GM19395 (cell line): ENCODE measurements around the gene SLC8A1.

Experiments used
- ATAC-seq: cut with Tn5 transposase; IDR thresholded peaks from one replicate; pipeline ENCODE4 v1.9.1; 2021; ENCODE audit warnings: mild to moderate bottlenecking, moderate library complexity; ENCODE audit not compliant: unreplicated experiment

The SLC8A1 gene

GRCh38 chr2:40358783-40359182 lies 93.1 kb downstream of the SLC8A1 start:
- no peak for ATAC-seq

DNA sequence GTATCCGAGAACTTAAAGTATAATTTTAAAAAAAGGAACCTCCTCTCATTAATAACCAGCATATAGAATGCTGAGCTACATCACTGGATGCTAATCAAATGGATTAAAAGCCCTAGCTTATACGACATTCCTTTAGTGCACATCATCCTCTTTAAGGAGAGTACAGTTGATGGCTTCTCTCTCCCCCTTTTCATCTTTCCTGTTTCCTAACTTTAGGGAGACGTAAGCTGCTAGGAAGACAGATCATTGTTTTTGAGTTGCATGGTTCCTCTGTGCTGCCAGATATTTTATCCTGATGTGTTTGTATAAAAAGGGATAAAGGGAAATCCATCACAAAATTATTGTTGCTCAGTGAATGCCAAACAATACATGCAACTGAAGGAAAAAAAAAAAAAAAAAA lies 94.2 kb downstream of the SLC8A1 start:
- ATAC-seq: no peak

- no peak for ATAC-seq
These were observed 96.4 kb downstream of the SLC8A1 start for GRCh38 chr2:40355451-40355850.

DNA sequence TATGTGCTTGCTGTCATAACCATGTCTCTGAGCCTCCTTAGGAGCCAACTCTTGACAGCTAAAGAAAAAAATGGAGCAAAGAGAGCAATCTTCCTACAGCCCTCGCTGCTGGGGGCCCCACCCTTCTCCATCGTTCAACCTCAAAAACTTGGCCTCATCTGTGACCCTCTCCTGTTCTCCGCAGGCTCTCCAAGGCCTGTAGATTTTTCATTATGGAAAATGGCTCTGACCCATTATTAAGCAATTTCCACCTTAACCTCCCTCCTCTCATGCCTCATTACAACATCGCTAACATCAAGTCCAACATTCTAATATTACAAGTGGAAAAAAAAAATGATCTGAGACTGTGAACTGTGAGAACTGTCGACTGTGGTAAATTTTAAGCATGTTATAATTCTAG lies 98.7 kb downstream of the SLC8A1 start:
- no peak for ATAC-seq

DNA sequence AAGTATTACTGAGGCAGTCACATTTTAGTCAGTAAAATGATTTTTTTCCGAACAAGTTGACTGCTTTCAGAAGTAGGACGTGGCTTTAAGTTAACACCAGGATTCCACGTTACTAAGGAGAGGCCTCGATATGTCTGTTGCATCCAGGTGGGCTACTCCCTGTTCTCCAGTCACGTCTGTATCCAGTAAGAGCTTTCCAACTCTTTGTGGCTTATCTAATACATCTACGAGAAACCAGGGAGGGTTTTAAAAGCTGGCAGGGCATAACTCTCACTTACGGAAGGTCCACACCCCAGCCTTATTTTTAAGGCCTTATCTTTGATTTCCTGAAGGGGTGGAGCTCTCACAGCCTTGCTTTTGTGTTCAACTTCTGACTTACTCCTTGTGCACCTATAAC lies 99.2 kb downstream of the SLC8A1 start:
- no peak for ATAC-seq

DNA sequence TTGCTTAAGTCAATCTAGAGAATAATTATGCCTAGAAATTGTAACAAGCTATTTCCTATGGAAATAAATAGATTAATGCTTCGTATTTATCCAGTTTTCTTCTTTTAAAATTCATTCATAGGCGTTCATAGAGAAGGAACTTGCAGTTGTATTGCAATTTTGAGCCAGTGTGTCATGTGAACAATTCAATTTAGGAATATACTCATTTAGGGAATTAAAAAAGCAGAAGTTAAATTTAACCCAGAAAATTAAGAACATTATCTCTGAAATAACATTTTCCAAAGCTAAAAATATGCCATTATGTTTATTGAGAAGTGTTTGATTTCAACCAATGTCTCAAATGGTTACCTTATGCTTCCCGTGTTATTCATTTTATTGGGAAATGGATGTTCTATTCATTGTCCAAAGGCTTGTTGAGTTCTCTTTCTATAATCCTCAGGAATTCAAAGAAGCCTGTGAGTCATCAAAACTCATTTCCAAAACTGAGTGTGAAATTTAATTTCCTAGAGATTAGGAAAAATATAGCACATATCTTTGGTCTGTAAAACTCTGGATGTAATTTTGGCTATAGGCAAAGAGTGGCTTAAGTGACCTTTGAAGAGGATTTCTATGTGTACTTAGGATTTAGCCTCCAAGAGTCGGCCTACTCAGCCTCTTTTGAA lies 99.7 kb downstream of the SLC8A1 start:
- no peak for ATAC-seq

DNA sequence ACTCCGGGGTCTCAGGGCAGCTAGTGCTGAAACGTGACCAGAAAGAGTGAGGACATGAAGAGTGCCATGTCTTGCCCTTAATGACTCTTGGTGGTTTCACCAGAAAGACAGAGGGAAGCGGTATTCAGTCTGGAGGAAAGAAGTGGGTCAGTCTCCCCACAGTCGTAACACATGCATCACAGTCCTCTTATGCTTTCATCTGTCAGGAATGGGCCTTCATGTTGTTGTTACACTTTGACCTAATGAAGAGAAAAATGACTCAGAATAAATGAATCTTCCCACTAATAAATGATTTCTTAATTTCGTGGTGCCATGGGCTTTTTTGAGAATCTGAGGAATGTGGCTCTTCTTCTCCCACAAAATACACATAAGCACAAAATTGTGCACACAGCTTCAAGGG lies 103.2 kb downstream of the SLC8A1 start:
- ATAC-seq: no peak

GRCh38 chr2:40348038-40348437 lies 103.9 kb downstream of the SLC8A1 start:
- no peak for ATAC-seq

DNA sequence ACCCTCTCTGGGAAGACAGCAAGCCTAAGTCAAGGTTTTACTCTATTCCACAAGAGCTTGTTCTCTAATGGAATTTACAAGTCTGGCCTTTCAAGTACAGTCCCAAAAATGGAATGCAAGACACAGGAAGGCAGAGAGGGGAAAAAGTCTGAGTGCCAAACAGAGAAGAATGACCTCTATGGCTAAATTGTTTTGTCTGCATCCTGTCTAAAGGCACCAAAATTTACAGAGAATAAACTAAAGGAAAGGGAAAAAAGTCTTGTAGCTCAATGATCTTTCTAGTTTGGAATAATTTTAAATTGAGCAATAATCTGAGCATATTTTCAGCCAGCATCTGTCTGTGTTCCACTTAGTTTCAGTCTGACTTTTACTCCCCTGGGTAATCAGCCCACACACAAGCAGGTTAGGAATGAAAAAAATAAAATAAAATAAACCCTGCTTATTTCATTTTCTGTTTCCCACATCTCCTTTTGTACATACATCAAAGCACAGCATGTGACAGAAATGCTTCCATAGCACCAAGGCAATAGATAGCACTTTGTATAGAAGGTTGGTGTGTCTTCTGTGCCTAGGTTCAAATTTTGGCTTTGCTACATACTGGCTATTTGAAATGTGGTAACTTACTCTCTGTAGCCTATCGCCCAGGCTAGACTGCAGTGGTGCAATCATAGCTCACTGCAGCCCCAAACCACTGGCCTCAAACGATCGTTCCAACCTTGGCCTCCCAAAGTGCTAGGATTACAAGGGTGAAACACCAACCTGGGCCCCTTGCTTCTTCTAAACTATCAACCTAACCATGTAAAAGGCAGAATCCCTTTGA lies 105.1 kb downstream of the SLC8A1 start:
- ATAC-seq: no peak

DNA sequence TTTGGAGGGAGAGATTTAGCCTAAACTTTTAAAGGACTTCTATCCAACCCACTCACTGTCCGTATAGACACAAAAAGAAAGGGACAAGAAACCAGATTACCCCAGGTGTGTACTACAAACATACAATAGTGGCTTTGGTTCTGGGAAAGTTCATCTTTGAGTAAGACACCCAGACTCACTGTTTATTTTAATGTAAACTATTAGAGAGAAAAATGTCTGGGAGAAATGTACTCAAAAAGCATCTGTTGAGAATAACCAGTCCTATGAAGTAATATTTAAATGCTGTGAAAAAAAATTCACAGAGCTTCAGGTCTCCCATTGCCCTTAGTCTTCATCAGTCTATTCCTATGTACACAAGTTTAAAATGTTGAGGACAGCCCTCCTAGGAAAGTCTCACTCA lies 107.5 kb downstream of the SLC8A1 start:
- ATAC-seq: no peak

GRCh38 chr2:40343902-40344301 lies 108.0 kb downstream of the SLC8A1 start:
- no peak for ATAC-seq

GRCh38 chr2:40341198-40341597 lies 110.7 kb downstream of the SLC8A1 start:
- no peak for ATAC-seq

GRCh38 chr2:40339026-40339425 lies 112.9 kb downstream of the SLC8A1 start:
- no peak for ATAC-seq

GRCh38 chr2:40332191-40332826 lies 119.6 kb downstream of the SLC8A1 start:
- no peak for ATAC-seq

DNA sequence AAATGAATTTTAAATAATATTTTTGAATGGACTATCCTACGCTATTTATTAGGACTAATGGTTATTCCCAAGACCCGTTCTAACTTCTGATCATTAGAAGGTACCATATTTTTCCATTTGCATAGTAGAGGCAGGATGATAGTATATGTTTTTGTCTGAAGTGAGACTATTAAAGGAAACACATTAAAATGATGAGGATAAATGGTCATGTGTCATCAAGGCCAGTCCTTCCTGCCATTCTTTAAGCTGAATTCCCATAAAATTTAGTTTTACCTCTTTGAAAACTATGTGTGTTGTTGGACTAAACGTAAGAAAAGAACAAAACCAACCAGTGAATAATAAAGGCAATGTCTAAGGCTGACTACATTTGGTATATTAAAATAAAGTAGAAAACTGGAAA lies 121.8 kb downstream of the SLC8A1 start:
- no peak for ATAC-seq

DNA sequence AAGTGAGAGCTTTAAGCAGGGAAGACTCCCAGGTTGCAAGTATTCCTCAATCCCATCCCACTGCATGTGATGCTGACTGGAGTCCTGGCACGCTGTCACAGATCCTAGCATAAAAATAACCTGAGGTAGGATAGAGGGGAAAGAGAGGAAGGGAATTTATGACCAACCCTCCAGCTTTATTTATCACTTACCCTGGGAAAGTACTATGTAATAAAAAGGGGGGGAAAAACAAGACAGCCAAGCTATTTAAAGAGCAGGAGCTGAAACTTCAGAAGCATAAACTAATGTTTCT lies 122.2 kb downstream of the SLC8A1 start:
- no peak for ATAC-seq

DNA sequence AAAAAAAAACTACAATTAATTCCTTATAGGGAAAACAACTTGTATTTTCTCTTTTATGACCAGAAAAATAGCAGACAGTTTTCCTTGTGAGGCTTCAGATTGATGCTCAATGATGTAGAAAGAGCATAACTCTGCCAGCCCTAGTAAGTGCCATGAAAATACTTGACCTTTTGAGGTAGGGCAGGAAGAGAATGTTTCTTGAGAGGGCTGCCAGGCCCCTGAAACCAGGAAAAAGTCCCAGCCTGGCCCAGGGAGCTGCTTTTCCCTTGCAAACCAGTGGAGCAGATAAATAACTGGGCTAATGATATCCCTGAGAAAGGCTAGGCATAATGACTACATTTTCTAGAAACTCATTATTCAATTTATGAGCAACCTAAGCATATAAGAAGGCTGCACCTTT lies 126.8 kb downstream of the SLC8A1 start:
- no peak for ATAC-seq

- no peak for ATAC-seq
These were observed 127.2 kb downstream of the SLC8A1 start for GRCh38 chr2:40324656-40325055.

GRCh38 chr2:40321822-40322221 lies 130.1 kb downstream of the SLC8A1 start:
- ATAC-seq: no peak

GRCh38 chr2:40321016-40321623 lies 130.8 kb downstream of the SLC8A1 start:
- no peak for ATAC-seq

DNA sequence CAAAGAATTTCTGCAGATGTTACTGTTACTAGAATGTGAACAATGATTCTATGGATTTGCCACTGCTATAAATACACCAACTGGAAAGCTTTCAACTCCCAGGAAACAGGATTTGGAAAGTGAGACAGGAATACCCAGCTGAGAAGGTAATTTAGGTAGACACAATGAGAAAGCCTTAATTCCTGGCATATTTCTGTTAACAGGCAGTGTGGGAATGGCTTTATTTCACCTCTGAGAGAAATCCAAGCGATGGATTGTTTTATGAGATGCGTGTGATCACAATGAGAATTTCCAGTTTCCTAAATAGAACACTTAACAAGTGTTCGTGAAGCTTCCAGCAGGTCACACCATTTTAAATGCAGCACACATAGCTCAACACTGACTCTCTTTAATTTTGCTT lies 133.0 kb downstream of the SLC8A1 start:
- no peak for ATAC-seq

DNA sequence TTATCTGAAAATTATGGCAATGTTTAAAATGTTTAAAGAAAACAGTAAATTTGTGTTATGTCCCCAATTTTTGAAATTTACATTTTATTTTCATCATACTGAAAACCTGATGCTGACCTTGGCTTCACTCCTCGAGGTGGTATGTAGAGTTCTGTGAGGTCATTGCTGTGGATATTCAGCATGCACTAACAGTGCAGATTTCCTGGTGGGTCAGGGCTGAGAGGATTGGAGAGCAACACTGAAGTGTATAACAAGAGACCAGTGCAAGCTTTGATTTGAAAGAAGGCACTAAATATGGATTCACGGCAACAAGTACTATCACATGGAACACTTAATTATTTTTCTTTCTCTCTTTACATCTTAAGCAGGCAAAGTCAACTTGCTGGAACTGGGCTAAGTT lies 134.1 kb downstream of the SLC8A1 start:
- no peak for ATAC-seq
